ENCODE measurements around the gene FCHO2.

DNA sequence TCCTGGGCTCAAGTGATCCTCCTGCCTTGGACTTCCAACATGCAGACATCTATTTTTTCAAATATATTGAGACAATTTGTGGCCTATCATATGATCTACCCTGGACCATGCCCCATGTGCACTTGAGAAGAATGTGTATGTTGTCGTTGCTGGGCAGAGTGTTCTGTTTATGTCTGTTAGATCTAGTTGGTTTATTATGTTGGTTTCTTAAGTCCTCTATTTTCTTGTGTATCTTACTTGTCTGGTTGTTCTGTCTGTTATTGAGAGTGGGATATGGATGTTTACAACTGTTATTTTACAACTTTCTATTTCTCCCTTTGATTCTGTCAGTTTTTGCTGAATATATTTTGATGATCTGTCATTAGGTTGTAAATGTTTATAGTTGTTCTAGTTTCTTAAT lies 154.3 kb downstream of the FCHO2 start:
- TF ChIP-seq, protein P1, sequence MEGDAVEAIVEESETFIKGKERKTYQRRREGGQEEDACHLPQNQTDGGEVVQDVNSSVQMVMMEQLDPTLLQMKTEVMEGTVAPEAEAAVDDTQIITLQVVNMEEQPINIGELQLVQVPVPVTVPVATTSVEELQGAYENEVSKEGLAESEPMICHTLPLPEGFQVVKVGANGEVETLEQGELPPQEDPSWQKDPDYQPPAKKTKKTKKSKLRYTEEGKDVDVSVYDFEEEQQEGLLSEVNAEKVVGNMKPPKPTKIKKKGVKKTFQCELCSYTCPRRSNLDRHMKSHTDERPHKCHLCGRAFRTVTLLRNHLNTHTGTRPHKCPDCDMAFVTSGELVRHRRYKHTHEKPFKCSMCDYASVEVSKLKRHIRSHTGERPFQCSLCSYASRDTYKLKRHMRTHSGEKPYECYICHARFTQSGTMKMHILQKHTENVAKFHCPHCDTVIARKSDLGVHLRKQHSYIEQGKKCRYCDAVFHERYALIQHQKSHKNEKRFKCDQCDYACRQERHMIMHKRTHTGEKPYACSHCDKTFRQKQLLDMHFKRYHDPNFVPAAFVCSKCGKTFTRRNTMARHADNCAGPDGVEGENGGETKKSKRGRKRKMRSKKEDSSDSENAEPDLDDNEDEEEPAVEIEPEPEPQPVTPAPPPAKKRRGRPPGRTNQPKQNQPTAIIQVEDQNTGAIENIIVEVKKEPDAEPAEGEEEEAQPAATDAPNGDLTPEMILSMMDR (conservative IDR thresholded peaks at IDR 0.05; ENCODE audit: low read depth, low read length), result no peak
- TF ChIP-seq SMC3 (IDR thresholded peaks at IDR 0.05; ENCODE audit: low read depth, low read length), result no peak
- no peak for TF ChIP-seq POLR2A (IDR thresholded peaks at IDR 0.05; ENCODE audit: low read depth, low read length)
- TF ChIP-seq USF2 (IDR thresholded peaks at IDR 0.05; ENCODE audit: low read depth, low read length), result no peak
- TF ChIP-seq MAZ (IDR thresholded peaks at IDR 0.05; ENCODE audit: borderline replicate concordance, low read depth, low read length), result no peak

Data from IMR-90 (cell line).